Measurements from ENCODE around the gene OR6V1.
"Not testable (repeated sequence)": the region's sequence is repeated elsewhere in the genome, so short reads cannot be mapped to it uniquely, and the experiment has no call there.

DNA sequence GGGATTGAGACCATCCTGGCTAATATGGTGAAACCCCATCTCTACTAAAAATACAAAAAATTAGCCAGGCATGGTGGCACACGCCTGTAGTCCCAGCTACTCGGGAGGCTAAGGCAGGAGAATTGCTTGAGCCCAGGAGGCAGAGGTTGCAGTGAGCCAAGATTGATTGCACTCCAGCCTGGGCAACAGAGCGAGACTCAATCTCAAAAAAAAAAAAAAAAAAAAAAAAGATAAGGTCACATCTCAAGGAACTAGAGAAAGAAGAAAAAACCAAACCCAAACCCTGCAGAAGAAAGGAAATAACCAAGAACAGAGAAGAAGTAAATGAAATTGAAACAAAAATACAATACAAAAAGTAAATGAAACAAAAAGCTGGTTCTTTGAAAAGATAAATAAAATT, 33.5 kb downstream of the OR6V1 start:
- not testable (repeated sequence) for TF ChIP-seq ZNF274 (IDR thresholded peaks at IDR 0.05; ENCODE audit: insufficient read depth, insufficient read length); CREB1 (IDR thresholded peaks at IDR 0.05; ENCODE audit: low read depth); POU2F2 (IDR thresholded peaks at IDR 0.05; ENCODE audit: borderline replicate concordance, low read depth, low read length)
- TF ChIP-seq, protein P1, sequence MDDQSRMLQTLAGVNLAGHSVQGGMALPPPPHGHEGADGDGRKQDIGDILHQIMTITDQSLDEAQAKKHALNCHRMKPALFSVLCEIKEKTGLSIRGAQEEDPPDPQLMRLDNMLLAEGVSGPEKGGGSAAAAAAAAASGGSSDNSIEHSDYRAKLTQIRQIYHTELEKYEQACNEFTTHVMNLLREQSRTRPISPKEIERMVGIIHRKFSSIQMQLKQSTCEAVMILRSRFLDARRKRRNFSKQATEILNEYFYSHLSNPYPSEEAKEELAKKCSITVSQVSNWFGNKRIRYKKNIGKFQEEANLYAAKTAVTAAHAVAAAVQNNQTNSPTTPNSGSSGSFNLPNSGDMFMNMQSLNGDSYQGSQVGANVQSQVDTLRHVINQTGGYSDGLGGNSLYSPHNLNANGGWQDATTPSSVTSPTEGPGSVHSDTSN (IDR thresholded peaks at IDR 0.05; ENCODE audit: insufficient replicate concordance, low read depth, low read length), result not testable (repeated sequence)
